ENCODE results near the gene DNAI1.

- TF ChIP-seq CTCF (IDR thresholded peaks at IDR 0.05; ENCODE audit: insufficient read depth, low read length, poor library complexity, severe bottlenecking), result no peak
- TF ChIP-seq EZH2phosphoT487 (conservative IDR thresholded peaks at IDR 0.05; ENCODE audit: low read length), result no peak
Measured at GRCh38 chr9:34524349-34524748, 65.7 kb downstream of the DNAI1 start.

All from SU-DHL-6 (cell line).